H9 (cell line): ENCODE results near the gene GDI2. TPM values are rescaled to one million over a fixed set of nuclear protein-coding genes. Genes with fewer than 3 reads are reported as not detected.

Source experiments
- DNase-seq: peaks from one replicate; pipeline ENCODE4 v3.0.0-alpha.2; 2017
- H2AFZ ChIP-seq: one replicate; pipeline ENCODE4 v1.6.1; 2013; ENCODE audit warnings: mild to moderate bottlenecking, low read length, control low read depth, moderate library complexity
- H2AK5ac ChIP-seq: 2 replicates; pipeline ENCODE4 v1.6.1; 2013; ENCODE audit warnings: low read length, control low read depth, mixed read lengths; ENCODE audit not compliant: insufficient read length
- H2BK120ac ChIP-seq: one replicate; pipeline ENCODE4 v1.6.1; 2013; ENCODE audit warnings: low read depth, mild to moderate bottlenecking, low read length, control low read depth, inconsistent platforms; ENCODE audit not compliant: poor library complexity, severe bottlenecking
- H2BK12ac ChIP-seq: 2 replicates; pipeline ENCODE4 v1.6.1; 2013; ENCODE audit warnings: low read length, control low read depth, mixed read lengths, low read depth; ENCODE audit not compliant: insufficient read length
- H2BK15ac ChIP-seq: 2 replicates; pipeline ENCODE4 v1.6.1; 2013; ENCODE audit warnings: low read depth, low read length, control low read depth
- H2BK20ac ChIP-seq: one replicate; pipeline ENCODE4 v1.6.1; 2013; ENCODE audit warnings: low read depth, mild to moderate bottlenecking, low read length, control low read depth, inconsistent platforms; ENCODE audit not compliant: poor library complexity, severe bottlenecking
- H2BK5ac ChIP-seq: 2 replicates; pipeline ENCODE4 v1.6.1; 2013; ENCODE audit warnings: low read length, control low read depth, mixed read lengths; ENCODE audit not compliant: insufficient read length
- H3K14ac ChIP-seq: 2 replicates; pipeline ENCODE4 v1.6.1; 2013; ENCODE audit warnings: low read length, control low read depth; ENCODE audit not compliant: insufficient read depth
- H3K18ac ChIP-seq: 2 replicates; pipeline ENCODE4 v1.6.1; 2013; ENCODE audit warnings: low read depth, mild to moderate bottlenecking, mixed read lengths, low read length, control low read depth; ENCODE audit not compliant: insufficient read length
- H3K23ac ChIP-seq: 2 replicates; pipeline ENCODE4 v1.6.1; 2013; ENCODE audit warnings: low read length, control low read depth, mixed read lengths, low read depth; ENCODE audit not compliant: insufficient read length
- H3K23me2 ChIP-seq: 2 replicates; pipeline ENCODE4 v1.6.1; 2013; ENCODE audit warnings: low read depth, mild to moderate bottlenecking, mixed read lengths, low read length, control low read depth; ENCODE audit not compliant: insufficient read length, poor library complexity, severe bottlenecking
- H3K27ac ChIP-seq: 2 replicates; pipeline ENCODE4 v1.5.1; 2013; ENCODE audit warnings: low read length, control low read depth, mixed read lengths, low read depth; ENCODE audit not compliant: insufficient read length
- H3K27me3 ChIP-seq: 2 replicates; pipeline ENCODE4 v1.6.1; 2013; ENCODE audit warnings: low read length, control low read depth, inconsistent platforms; ENCODE audit not compliant: insufficient read depth
- H3K4ac ChIP-seq: 2 replicates; pipeline ENCODE4 v1.6.1; 2013; ENCODE audit warnings: low read depth, mild to moderate bottlenecking, control low read depth, inconsistent platforms, low read length, moderate library complexity
- H3K4me1 ChIP-seq: 2 replicates; pipeline ENCODE4 v1.6.1; 2013; ENCODE audit warnings: low read length, control low read depth, inconsistent platforms; ENCODE audit not compliant: insufficient read depth
- H3K4me2 ChIP-seq: 2 replicates; pipeline ENCODE4 v1.6.1; 2013; ENCODE audit warnings: low read length, control low read depth, mixed read lengths; ENCODE audit not compliant: insufficient read length, insufficient read depth
- H3K56ac ChIP-seq: 2 replicates; pipeline ENCODE4 v1.6.1; 2013; ENCODE audit warnings: low read depth, mild to moderate bottlenecking, mixed read lengths, low read length, control low read depth; ENCODE audit not compliant: insufficient read length
- H3K79me1 ChIP-seq: 2 replicates; pipeline ENCODE4 v1.6.1; 2013; ENCODE audit warnings: low read depth, mild to moderate bottlenecking, moderate library complexity, low read length, control low read depth, inconsistent platforms; ENCODE audit not compliant: insufficient read depth, poor library complexity, severe bottlenecking
- H3K79me2 ChIP-seq: 2 replicates; pipeline ENCODE4 v1.6.1; 2013; ENCODE audit warnings: low read length, control low read depth, inconsistent platforms; ENCODE audit not compliant: insufficient read depth
- H3K9ac ChIP-seq: 2 replicates; pipeline ENCODE4 v1.6.1; 2013; ENCODE audit warnings: low read length, control low read depth, mixed read lengths; ENCODE audit not compliant: insufficient read length; ENCODE audit errors: extremely low read depth
- H3K9me3 ChIP-seq: one replicate; pipeline ENCODE4 v1.6.1; 2013; ENCODE audit warnings: low read depth, low read length, inconsistent platforms; ENCODE audit not compliant: control insufficient read depth
- H3T11ph ChIP-seq: one replicate; pipeline ENCODE4 v1.6.1; 2013; ENCODE audit warnings: mild to moderate bottlenecking, low read length, control low read depth, inconsistent platforms
- H4K20me1 ChIP-seq: one replicate; pipeline ENCODE4 v1.6.1; 2013; ENCODE audit not compliant: control insufficient read depth, insufficient read length, insufficient read depth
- H4K5ac ChIP-seq: 2 replicates; pipeline ENCODE4 v1.6.1; 2013; ENCODE audit warnings: low read depth, mild to moderate bottlenecking, mixed read lengths, low read length, control low read depth; ENCODE audit not compliant: insufficient read length
- H4K8ac ChIP-seq: replicated peaks from 2 replicates; pipeline ENCODE4 v1.6.1; 2013; ENCODE audit warnings: low read length, control low read depth, mixed read lengths, low read depth; ENCODE audit not compliant: insufficient read length
- H4K91ac ChIP-seq: 2 replicates; pipeline ENCODE4 v1.6.1; 2013; ENCODE audit warnings: low read depth, mild to moderate bottlenecking, moderate library complexity, mixed read lengths, low read length, control low read depth; ENCODE audit not compliant: insufficient read length
- H3K27ac Mint-ChIP-seq, 3 experiments: 2 replicates in 2 of 3; 3 replicates in 1 of 3; pipeline ENCODE4 v1.8.0; 2020 to 2021; ENCODE audit warnings: mixed read lengths in 3 of 3, mild to moderate bottlenecking in 1 of 3, moderate library complexity in 1 of 3
- H3K27me3 Mint-ChIP-seq: 2 replicates; pipeline ENCODE4 v1.8.0; 2021; ENCODE audit warnings: low read depth, mild to moderate bottlenecking, moderate library complexity, mixed read lengths
- H3K36me3 Mint-ChIP-seq, 3 experiments: 2 replicates in 2 of 3; 3 replicates in 1 of 3; pipeline ENCODE4 v1.8.0; 2020 to 2021; ENCODE audit warnings: low read depth in 3 of 3, mixed read lengths in 3 of 3; ENCODE audit not compliant: insufficient read depth in 1 of 3
- H3K4me1 Mint-ChIP-seq, 2 experiments: 2 replicates each; pipeline ENCODE4 v1.8.0; 2020; ENCODE audit warnings: mixed read lengths in 2 of 2
- H3K4me3 Mint-ChIP-seq, 2 experiments: 2 replicates in 1 of 2; 3 replicates in 1 of 2; pipeline ENCODE4 v1.8.0; 2020 to 2021; ENCODE audit warnings: mild to moderate bottlenecking in 2 of 2, mixed read lengths in 2 of 2, moderate library complexity in 1 of 2
- H3K9me3 Mint-ChIP-seq, 2 experiments: 2 replicates in 1 of 2; 3 replicates in 1 of 2; pipeline ENCODE4 v1.8.0; 2020; ENCODE audit warnings: mild to moderate bottlenecking in 2 of 2, mixed read lengths in 2 of 2, moderate library complexity in 1 of 2
- CTCF ChIP-seq: fragments of 200-600 bp; sonication (generic); conservative IDR thresholded peaks from 3 replicates; pipeline ENCODE4 v1.8.0; 2021; ENCODE audit warnings: antibody characterized with exemption, mild to moderate bottlenecking
- WGBS: extraction: QIAGEN DNeasy Blood & Tissue Kit; methylation state at CpG from one replicate; pipeline ENCODE4 v1.1.7; 2013; ENCODE audit warnings: missing lambda C conversion rate, low lambda C conversion rate, mixed read lengths; ENCODE audit not compliant: insufficient read length; ENCODE audit errors: extremely low coverage; 5-methylcytosine and 5-hydroxymethylcytosine counted together
- total RNA-seq: library from RNA; stranded (reverse); gene quantifications from 2 replicates; pipeline ENCODE4 v1.2.1, GENCODE V29; 2021

The GDI2 gene
- total RNA-seq, 1 experiment from 2014 or later, result 351 TPM

- Histone ChIP-seq H3T11ph (no peak overlapping the region), H3K4me1 (no peaks in the 10 kb centered on the region), H3K9ac (no peak overlapping the region), H2BK5ac (no peak overlapping the region), H3K79me2 (no peaks in the 10 kb centered on the region), H3K9me3 (no peaks in the 10 kb centered on the region), H3K27me3 (no peaks in the 10 kb centered on the region), H3K23ac (no peak overlapping the region), H3K4ac (no peak overlapping the region), H2BK120ac (no peak overlapping the region), H3K4me2 (no peak overlapping the region), H4K5ac (no peak overlapping the region), H3K14ac (no peak overlapping the region), H2BK12ac (no peak overlapping the region), H2BK20ac (no peak overlapping the region), H3K27ac (no peak overlapping the region), H4K91ac (no peak overlapping the region), H3K18ac (no peak overlapping the region), H3K79me1 (peaks cover 2% of the 10 kb centered on the region), H3K56ac (no peak overlapping the region), H4K20me1 (no peaks in the 10 kb centered on the region), H4K8ac (no peak overlapping the region), H2BK15ac (no peak overlapping the region), H3K23me2 (no peaks in the 10 kb centered on the region), H2AK5ac (no peak overlapping the region), H2AFZ (no peak overlapping the region)
- Mint-ChIP-seq H3K36me3 (peaks cover 14 to 45% (median 17%) of the 10 kb centered on the region in 3 experiments; a peak in 6 of 7 replicates), H3K27ac (no peak overlapping the region), H3K4me3 (no peak overlapping the region), H3K4me1 (no peaks in the 10 kb centered on the region), H3K9me3 (no peaks in the 10 kb centered on the region), H3K27me3 (no peaks in the 10 kb centered on the region)
- no peak for TF ChIP-seq CTCF
- WGBS, result no CpG with 5 or more reads among the region's 2 CpGs
- DNase-seq, result no peak
Measured at GRCh38 chr10:5723692-5724091, 89.5 kb downstream of the GDI2 start.
